GM12874 (cell line): ENCODE results near the gene NCAPH2.
A peak's percentile ranks its signal among the peaks of the same experiment; 100 is the strongest.

Source experiments
- CTCF ChIP-seq: IDR thresholded peaks from 2 replicates; pipeline ENCODE4 v1.5.1; 2011; ENCODE audit warnings: low read depth, mild to moderate bottlenecking, control low read depth, low read length, moderate library complexity; ENCODE audit not compliant: insufficient read depth

NCAPH2 gene

GRCh38 chr22:50550395-50550794 is 42.4 kb downstream of the NCAPH2 start:
- no peak for TF ChIP-seq CTCF

GRCh38 chr22:50551160-50551752 is 43.2 kb downstream of the NCAPH2 start:
- no peak for TF ChIP-seq CTCF

GRCh38 chr22:50553310-50553709 is 45.3 kb downstream of the NCAPH2 start:
- TF ChIP-seq CTCF, result no peak

GRCh38 chr22:50556703-50557102 is 48.7 kb downstream of the NCAPH2 start:
- no peak for TF ChIP-seq CTCF

- no peak for TF ChIP-seq CTCF
Measured at GRCh38 chr22:50560034-50560433, 52.0 kb downstream of the NCAPH2 start.

- TF ChIP-seq CTCF, result no peak
Measured at GRCh38 chr22:50561401-50562358, 53.7 kb downstream of the NCAPH2 start.

GRCh38 chr22:50562523-50563412 is 54.7 kb downstream of the NCAPH2 start, which contains the start of gene SYCE3:
Gene SYCE3, minus strand, starts transcription at chr22:50562919. Its CDS starts 6,514 bp downstream, at chr22:50556405.
- TF ChIP-seq CTCF, result peak; percentile 98
